Prostate gland (tissue), 2 donors: Measurements from ENCODE around the gene FBXO9.

ENCODE experiments used
- CTCF ChIP-seq, 4 experiments: fragments of 200-600 bp in 2 of 4; fragments of 450-650 bp in 2 of 4; sonication (generic) in 2 of 4; IDR thresholded peaks; 1 replicate in 3 of 4; 2 replicates in 1 of 4; pipeline ENCODE4 v1.5.1; 2016 to 2019; ENCODE audit warnings: antibody characterized with exemption in 4 of 4, mild to moderate bottlenecking in 2 of 4, moderate library complexity in 2 of 4
- POLR2AphosphoS5 ChIP-seq: sonication (generic); formaldehyde crosslinking; IDR thresholded peaks from one replicate; pipeline ENCODE4 v1.6.1; 2017; ENCODE audit warnings: antibody characterized with exemption

GRCh38 chr6:53026526-53026925 lies 38.7 kb upstream of the FBXO9 start:
- TF ChIP-seq CTCF (IDR thresholded peaks at IDR 0.05) (no peak), POLR2AphosphoS5 (no peak)
